ENCODE data around the gene ZNF214.
"Not testable (repeated sequence)": the region's sequence is repeated elsewhere in the genome, so short reads cannot be mapped to it uniquely, and the experiment has no call there.

Gene ZNF214

DNA sequence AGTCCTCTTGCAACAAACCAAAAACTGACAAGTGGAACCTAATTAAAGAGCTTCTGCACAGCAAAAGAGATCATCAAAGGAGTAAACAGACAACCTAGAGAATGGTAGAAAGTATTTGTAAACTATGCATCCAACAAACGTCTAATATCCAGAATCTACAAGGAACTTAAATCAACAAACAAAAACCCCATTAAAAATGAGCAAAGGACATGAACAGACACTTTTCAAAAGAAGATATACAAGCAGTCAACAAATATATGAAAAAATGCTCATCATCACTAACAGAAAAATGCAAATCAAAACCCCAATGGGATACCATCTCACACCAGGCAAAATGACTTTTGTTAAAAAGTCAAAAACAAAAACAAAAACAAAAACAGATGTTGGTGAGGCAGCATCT lies 33.7 kb downstream of the ZNF214 start:
- no peak for DNase-seq

DNA sequence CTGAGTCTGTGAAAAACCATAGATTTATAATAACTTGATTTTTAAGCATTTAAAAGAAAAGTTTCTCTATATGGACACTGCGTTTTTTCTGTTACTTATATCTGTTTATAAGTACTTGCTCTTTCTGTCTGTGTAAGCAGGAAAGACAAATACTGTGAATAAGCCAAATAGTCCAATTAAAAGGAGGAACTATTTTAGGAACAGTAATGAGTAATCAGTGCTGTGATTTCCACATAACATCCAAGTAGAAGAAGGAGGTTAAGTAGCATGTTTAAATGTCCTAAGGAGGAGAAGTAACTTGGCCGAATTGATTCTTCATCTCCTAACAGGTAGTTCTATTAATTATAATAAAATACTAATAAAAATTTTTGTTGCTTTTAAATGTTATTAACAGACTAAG lies 40.8 kb downstream of the ZNF214 start:
- no peak for DNase-seq

DNA sequence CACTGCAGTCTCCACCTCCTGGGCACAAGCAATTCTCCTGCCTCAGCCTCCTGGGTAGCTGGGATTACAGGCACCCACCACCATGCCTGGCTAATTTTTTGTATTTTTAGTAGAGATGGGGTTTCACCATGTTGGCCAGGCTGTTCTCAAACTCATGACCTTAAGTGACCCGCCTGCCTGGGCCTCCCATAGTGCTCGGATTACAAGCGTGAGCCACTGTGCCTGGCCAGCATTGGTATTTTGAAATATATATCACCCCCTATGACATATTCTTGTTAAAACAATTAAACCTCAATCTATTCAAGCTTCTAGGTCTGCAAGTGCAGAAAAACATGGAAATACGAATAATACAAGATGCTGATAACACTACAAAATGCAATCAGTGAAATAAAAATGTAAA lies 50.3 kb downstream of the ZNF214 start:
- DNase-seq: not testable (repeated sequence)

DNA sequence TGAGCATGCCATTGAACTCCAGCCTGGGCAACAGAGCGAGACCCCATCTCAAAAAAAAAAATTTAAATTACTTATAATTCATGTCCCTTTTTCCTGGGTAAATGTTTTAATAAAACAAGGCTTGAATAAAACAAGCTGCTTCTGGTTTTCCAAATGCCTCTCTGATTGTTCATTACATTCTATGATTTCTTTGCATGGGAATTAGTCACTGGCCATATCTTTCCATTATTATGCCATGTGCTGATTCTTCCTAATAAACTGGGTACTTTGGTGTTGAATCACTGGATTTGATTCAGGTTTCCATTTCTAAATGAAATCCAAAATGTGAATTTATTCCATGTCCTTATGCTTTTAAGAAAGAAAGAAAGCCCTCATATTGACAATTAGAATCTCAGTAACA lies 51.3 kb downstream of the ZNF214 start:
- DNase-seq: no peak

DNA sequence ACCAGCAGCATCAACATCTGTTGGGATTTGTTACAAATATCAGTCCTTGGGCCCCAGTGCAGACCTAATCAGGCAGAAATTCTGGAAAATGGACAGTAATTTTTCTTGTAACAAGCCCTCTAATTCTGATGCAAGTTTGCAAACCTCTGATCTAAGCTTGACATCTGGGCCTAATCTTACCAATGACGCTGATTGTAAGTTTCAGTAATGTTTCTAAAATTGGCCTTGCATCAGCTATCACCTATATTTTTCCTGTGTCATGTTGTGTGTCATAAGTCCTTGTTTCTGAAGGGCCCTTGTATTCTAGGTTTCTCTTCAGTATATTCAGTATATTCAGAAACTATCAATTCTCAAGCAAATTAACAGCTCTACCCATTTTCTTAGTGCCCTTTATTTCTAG lies 57.5 kb downstream of the ZNF214 start:
- DNase-seq: no peak

DNA sequence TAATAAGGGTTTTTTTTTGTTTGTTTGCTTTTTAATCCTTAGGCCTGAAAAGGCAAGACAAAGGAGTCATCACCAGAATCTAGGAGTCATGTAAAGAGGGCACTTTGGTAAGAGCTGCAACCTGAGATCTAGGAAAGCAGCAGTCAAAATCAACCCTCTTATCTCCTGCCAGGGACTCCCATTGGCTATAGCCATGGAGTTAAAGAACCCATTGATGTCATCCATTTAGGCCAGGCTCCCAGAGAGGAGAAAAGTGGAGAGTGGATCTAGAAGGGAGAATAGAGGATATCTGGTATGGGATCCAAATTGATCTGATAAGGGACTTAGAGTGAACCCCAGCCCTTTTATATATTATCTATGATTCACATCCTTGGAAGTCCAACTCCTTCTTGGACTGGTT lies 58.0 kb downstream of the ZNF214 start:
- no peak for DNase-seq

DNA sequence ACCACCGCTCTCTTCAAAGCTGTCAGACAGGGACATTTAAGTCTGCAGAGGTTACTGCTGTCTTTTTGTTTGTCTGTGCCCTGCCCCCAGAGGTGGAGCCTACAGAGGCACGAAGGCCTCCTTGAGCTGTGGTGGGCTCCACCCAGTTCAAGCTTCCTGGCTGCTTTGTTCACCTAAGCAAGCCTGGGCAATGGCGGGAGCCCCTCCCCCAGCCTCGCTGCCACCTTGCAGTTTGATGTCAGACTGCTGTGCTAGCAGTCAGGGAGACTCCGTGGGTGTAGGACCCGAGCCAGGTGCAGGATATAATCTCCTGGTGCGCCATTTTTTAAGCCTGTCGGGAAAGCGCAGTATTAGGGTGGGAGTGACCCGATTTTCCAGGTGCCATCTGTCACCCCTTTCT lies 65.9 kb downstream of the ZNF214 start:
- not testable (repeated sequence) for DNase-seq
